ENCODE measurements around the gene POU5F1.

DNA sequence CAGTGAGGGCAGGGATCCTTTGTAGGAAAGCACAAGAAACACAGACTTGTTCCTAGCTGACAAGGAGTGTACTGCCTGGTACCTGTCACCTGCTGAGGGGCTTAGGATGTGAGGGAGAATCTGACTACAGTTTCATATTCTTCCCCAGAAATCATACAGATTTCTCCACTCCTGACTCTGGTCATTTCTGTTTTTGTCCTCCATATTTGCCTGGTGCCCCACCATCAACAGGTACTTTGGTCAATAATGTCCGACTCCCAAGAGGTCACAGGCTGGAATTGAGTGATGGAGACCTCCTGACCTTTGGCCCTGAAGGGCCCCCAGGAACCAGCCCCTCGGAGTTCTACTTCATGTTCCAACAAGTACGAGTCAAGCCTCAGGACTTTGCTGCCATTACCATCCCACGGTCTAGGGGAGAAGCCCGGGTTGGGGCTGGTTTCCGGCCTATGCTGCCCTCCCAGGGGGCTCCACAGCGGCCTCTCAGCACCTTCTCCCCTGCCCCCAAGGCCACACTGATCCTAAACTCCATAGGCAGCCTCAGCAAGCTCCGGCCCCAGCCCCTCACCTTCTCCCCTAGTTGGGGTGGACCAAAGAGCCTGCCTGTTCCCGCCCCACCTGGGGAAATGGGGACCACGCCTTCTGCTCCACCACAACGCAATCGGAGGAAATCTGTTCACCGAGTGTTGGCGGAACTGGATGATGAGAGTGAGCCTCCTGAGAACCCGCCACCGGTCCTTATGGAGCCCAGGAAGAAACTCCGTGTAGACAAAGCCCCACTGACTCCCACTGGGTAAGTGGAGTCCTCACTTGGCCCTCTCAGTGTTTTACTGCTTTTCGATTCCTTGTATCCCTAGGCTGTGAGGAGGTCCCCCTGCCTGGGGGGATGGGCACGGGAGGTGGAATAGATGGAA is 9.0 kb downstream of the POU5F1 start:
- no peak for TF ChIP-seq EZH2 (IDR thresholded peaks at IDR 0.05; ENCODE audit: low read length, unreplicated experiment)
- TF ChIP-seq, protein P1, sequence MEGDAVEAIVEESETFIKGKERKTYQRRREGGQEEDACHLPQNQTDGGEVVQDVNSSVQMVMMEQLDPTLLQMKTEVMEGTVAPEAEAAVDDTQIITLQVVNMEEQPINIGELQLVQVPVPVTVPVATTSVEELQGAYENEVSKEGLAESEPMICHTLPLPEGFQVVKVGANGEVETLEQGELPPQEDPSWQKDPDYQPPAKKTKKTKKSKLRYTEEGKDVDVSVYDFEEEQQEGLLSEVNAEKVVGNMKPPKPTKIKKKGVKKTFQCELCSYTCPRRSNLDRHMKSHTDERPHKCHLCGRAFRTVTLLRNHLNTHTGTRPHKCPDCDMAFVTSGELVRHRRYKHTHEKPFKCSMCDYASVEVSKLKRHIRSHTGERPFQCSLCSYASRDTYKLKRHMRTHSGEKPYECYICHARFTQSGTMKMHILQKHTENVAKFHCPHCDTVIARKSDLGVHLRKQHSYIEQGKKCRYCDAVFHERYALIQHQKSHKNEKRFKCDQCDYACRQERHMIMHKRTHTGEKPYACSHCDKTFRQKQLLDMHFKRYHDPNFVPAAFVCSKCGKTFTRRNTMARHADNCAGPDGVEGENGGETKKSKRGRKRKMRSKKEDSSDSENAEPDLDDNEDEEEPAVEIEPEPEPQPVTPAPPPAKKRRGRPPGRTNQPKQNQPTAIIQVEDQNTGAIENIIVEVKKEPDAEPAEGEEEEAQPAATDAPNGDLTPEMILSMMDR (conservative IDR thresholded peaks at IDR 0.05; ENCODE audit: low read depth, low read length) = no peak
